Panc1 (cell line): ENCODE measurements around the gene DDX25. TPM values are rescaled to one million over a fixed set of nuclear protein-coding genes. Genes with fewer than 3 reads are reported as not detected.

ENCODE experiments used
- ATAC-seq: fragments of 200-7000 bp; cut with Tn5 transposase; 2 replicates; pipeline ENCODE4 v1.9.1; 2020; ENCODE audit warnings: mild to moderate bottlenecking, moderate library complexity
- BruUV-seq: library from RNA; stranded (reverse); fragments of 400-500 nt; replicated peaks from 2 replicates; lab custom pipeline; 2021; lab: Mats Ljungman, UMichigan
- CTCF ChIA-PET: fragments of 300-600 bp; sonication (Branson Sonifier 250); formaldehyde crosslinking; loops from one replicate; lab custom pipeline; 2022; ENCODE audit warnings: antibody characterized with exemption; lab: Charles Lee
- POLR2A ChIA-PET: fragments of 300-600 bp; sonication (Branson Sonifier 250); formaldehyde crosslinking; loops from one replicate; lab custom pipeline; 2022; ENCODE audit warnings: antibody characterized with exemption; lab: Charles Lee
- DNase-seq: peaks from one replicate; pipeline ENCODE4 v3.0.0-alpha.2; 2010; ENCODE audit warnings: low read depth, low spot score
- H3K27ac ChIP-seq: 2 replicates; pipeline ENCODE4 v1.5.1; 2011; ENCODE audit warnings: mild to moderate bottlenecking, low read length, inconsistent platforms
- H3K27me3 ChIP-seq: fragments of 200-500 bp; sonication (Bioruptor generic); 2 replicates; pipeline ENCODE4 v1.6.0; 2014; ENCODE audit warnings: low read length, inconsistent platforms; ENCODE audit not compliant: control insufficient read depth, insufficient read depth
- H3K36me3 ChIP-seq: fragments of 200-500 bp; sonication (Bioruptor generic); 2 replicates; pipeline ENCODE4 v1.5.1; 2014; ENCODE audit warnings: inconsistent platforms, mild to moderate bottlenecking, low read length, moderate library complexity; ENCODE audit not compliant: control insufficient read depth, insufficient read depth
- H3K4me1 ChIP-seq: 2 replicates; pipeline ENCODE4 v1.5.1; 2011; ENCODE audit warnings: inconsistent platforms, mild to moderate bottlenecking, low read length, moderate library complexity; ENCODE audit not compliant: control insufficient read depth, insufficient read depth
- H3K4me3 ChIP-seq, 2 experiments: 2 replicates each; pipeline ENCODE4 v1.5.1; 2011 to 2012; ENCODE audit warnings: low read depth in 2 of 2, low read length in 2 of 2, mild to moderate bottlenecking in 2 of 2, inconsistent platforms in 1 of 2, moderate library complexity in 1 of 2
- H3K9me3 ChIP-seq: fragments of 200-500 bp; sonication (Bioruptor generic); 2 replicates; pipeline ENCODE4 v1.5.1; 2014; ENCODE audit warnings: low read depth, mild to moderate bottlenecking, inconsistent platforms, low read length, moderate library complexity; ENCODE audit not compliant: control insufficient read depth, insufficient read depth
- CTCF ChIP-seq: fragments of 450-650 bp; IDR thresholded peaks from 2 replicates; pipeline ENCODE4 v1.5.1; 2017; ENCODE audit warnings: mild to moderate bottlenecking
- POLR2AphosphoS5 ChIP-seq: IDR thresholded peaks from 2 replicates; pipeline ENCODE4 v1.6.1; 2012; ENCODE audit warnings: mild to moderate bottlenecking, low read depth, low read length, moderate library complexity
- SIN3A ChIP-seq: IDR thresholded peaks from 2 replicates; pipeline ENCODE4 v1.6.1; 2012; ENCODE audit warnings: low read depth, mild to moderate bottlenecking, low read length, moderate library complexity, borderline replicate concordance; ENCODE audit not compliant: insufficient read depth
- TCF7L2 ChIP-seq: IDR thresholded peaks from 2 replicates; pipeline ENCODE4 v1.6.1; 2011; ENCODE audit warnings: mild to moderate bottlenecking, low read depth, low read length, inconsistent platforms
- in situ Hi-C: cut with HindIII; loops from 2 replicates; pipeline ENCODE4 v1.10.0; 2016; ENCODE audit warnings: low sequenced_read_pairs, low pct_unique_long_range_greater_than_20kb
- intact Hi-C: fragments of 100-400 bp; cut with micrococcal nuclease; formaldehyde crosslinking; loops from one replicate; pipeline ENCODE4 v1.10.0; 2022; ENCODE audit not compliant: unreplicated experiment
- total RNA-seq: library from RNA; stranded (reverse); gene quantifications from one replicate; pipeline ENCODE4 v1.2.1, GENCODE V29; 2021; ENCODE audit not compliant: unreplicated experiment
- TF ChIP-seq, protein P1 (sequence below), 2 experiments: IDR thresholded peaks; 2 replicates each; pipeline ENCODE4 v1.6.1; 2011 to 2012; ENCODE audit warnings: low read depth in 2 of 2, control low read depth in 1 of 2, low read length in 1 of 2, mild to moderate bottlenecking in 1 of 2, moderate library complexity in 1 of 2; ENCODE audit not compliant: insufficient read depth in 1 of 2

The DDX25 gene
- total RNA-seq, 1 experiment from 2014 or later, result 0.15 TPM

DNA sequence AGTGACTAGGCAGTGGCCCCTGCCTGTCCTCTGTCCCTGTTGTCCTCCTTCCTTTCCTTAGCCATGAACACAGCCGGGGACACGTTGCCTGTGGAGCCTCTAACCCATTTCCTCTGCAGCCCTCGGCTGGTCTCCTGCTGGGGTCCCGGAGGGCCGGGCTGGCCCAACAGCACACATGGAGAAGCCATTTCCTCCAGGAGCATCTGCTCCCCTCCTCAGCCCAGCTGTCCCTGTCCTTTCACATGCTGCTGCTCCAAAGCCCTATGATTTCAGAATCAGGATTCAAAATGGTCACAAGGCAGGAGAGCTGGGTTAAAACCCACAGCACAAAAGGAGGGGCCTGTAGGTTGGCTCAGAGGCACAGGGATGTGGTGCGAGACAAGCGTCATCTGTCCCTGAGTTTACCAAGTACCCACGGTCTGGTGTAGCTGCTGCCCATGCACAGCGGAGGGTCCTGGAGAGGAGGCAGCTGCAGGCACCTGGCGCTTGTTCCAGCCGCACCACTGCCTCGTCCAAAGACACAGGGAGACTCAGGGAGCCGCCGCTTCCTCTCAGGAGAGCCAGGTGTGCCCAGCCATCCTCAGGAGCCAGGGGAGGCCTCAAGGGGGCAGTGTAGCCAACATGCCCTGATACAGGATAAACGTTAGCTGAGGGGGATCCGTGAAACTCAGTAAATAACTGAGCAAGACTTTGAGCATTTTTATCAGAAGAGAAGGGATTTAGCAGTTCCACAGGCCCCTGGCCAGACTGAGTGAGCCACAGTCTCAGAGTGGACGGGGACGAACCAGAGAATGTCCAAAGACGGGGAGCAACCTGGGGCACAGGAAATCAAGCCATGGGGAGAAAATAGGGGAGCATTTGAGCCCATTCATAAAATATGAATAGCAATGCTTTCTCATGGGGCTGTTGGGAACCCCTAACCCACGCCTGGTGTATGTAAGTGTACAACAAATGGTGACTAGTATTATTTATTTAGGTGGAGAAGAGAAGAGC is 37.6 kb downstream of the DDX25 start:
- DNase-seq (no peak), ATAC-seq (peak; percentile 88)
- H3K4me3 ChIP-seq, result no peak overlapping the region
- no peaks in the 10 kb centered on the region for H3K9me3 ChIP-seq
- ChIA-PET POLR2A (interaction anchor here (1.5 kb wide), 1 partner anchor 199 kb away, joined by 4 read pairs; no protein-coding TSS in a partner anchor), CTCF (interaction anchor here (0.7 to 1.4 kb wide), 4 partner anchors 10 to 252 kb away, joined by 3 to 9 read pairs (median 3); no protein-coding TSS in a partner anchor)
- intact Hi-C loops (loop anchor here (1.0 to 5.0 kb wide), 2 partner anchors 120 to 252 kb away; partner anchors contain the start of gene CDON), in situ Hi-C loops (loop anchor here (25.0 kb wide), 1 partner anchor 270 kb away; the partner anchor contains the start of genes FAM118B and RPUSD4)
- H3K36me3 ChIP-seq, result no peaks in the 10 kb centered on the region
- H3K27ac ChIP-seq, result no peak overlapping the region
- no peaks in the 10 kb centered on the region for H3K4me1 ChIP-seq
- no peaks in the 10 kb centered on the region for H3K27me3 ChIP-seq
- BruUV-seq, result no TSS peak
- peak; percentile 95 for TF ChIP-seq CTCF
- TF ChIP-seq, protein P1, sequence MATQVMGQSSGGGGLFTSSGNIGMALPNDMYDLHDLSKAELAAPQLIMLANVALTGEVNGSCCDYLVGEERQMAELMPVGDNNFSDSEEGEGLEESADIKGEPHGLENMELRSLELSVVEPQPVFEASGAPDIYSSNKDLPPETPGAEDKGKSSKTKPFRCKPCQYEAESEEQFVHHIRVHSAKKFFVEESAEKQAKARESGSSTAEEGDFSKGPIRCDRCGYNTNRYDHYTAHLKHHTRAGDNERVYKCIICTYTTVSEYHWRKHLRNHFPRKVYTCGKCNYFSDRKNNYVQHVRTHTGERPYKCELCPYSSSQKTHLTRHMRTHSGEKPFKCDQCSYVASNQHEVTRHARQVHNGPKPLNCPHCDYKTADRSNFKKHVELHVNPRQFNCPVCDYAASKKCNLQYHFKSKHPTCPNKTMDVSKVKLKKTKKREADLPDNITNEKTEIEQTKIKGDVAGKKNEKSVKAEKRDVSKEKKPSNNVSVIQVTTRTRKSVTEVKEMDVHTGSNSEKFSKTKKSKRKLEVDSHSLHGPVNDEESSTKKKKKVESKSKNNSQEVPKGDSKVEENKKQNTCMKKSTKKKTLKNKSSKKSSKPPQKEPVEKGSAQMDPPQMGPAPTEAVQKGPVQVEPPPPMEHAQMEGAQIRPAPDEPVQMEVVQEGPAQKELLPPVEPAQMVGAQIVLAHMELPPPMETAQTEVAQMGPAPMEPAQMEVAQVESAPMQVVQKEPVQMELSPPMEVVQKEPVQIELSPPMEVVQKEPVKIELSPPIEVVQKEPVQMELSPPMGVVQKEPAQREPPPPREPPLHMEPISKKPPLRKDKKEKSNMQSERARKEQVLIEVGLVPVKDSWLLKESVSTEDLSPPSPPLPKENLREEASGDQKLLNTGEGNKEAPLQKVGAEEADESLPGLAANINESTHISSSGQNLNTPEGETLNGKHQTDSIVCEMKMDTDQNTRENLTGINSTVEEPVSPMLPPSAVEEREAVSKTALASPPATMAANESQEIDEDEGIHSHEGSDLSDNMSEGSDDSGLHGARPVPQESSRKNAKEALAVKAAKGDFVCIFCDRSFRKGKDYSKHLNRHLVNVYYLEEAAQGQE (IDR thresholded peaks at IDR 0.05; ENCODE audit: insufficient read depth in 1 of 2, low read depth in 2 of 2, low read length in 1 of 2), result no peak
- no peak for TF ChIP-seq SIN3A

GRCh38 chr11:125942771-125943428 is 38.6 kb downstream of the DDX25 start:
- H3K36me3 ChIP-seq, result no peaks in the 10 kb centered on the region
- DNase-seq (no peak), ATAC-seq (no peak)
- ChIA-PET CTCF (interaction anchor here (0.5 to 1.5 kb wide), 7 partner anchors 9 to 147 kb away, joined by 3 to 5 read pairs (median 3); no protein-coding TSS in a partner anchor), POLR2A (interaction anchor here (1.5 kb wide), 1 partner anchor 198 kb away, joined by 4 read pairs; no protein-coding TSS in a partner anchor)
- no TSS peak for BruUV-seq
- no peaks in the 10 kb centered on the region for H3K9me3 ChIP-seq
- H3K27ac ChIP-seq, result no peak overlapping the region
- no peak overlapping the region for H3K4me3 ChIP-seq
- in situ Hi-C loops (loop anchor here (25.0 kb wide), 1 partner anchor 269 kb away; the partner anchor contains the start of genes FAM118B and RPUSD4), intact Hi-C loops (loop anchor here (1.0 to 5.0 kb wide), 2 partner anchors 119 to 251 kb away; partner anchors contain the start of gene CDON)
- H3K27me3 ChIP-seq, result no peaks in the 10 kb centered on the region
- TF ChIP-seq, protein P1 (IDR thresholded peaks at IDR 0.05; ENCODE audit: insufficient read depth in 1 of 2, low read depth in 2 of 2, low read length in 1 of 2), result no peak
- TF ChIP-seq SIN3A (no peak), POLR2AphosphoS5 (no peak), CTCF (no peak), TCF7L2 (no peak)
- H3K4me1 ChIP-seq, result no peaks in the 10 kb centered on the region
